ENCODE results near the gene MRPS7. TPM values are rescaled to one million over a fixed set of nuclear protein-coding genes. Genes with fewer than 3 reads are reported as not detected.

The MRPS7 gene
- total and polyA plus RNA-seq, 2 donors (not counting 1 experiment from before 2014, with no cell fraction given) = 25.1 to 42.6 TPM

GRCh38 chr17:75240394-75241142, 21.1 kb upstream of the MRPS7 start:
- H3K27ac Mint-ChIP-seq = peak overlapping the region; percentile 67
- POLR2A ChIA-PET = no interaction called here
- H3K36me3 ChIP-seq (replicated peaks in 1 of 2; ENCODE audit: control extremely low read depth in 1 of 2, control insufficient read depth in 1 of 2, extremely low read depth in 1 of 2, insufficient read depth in 2 of 2, low read length in 1 of 2) = peaks cover 6 to 91% of the 10 kb centered on the region in 2 experiments
- H3K9me3 Mint-ChIP-seq (ENCODE audit: insufficient read depth) = no peaks in the 10 kb centered on the region
- no peak overlapping the region for H3K4me2 ChIP-seq (replicated peaks; ENCODE audit: low read depth, low read length, poor library complexity, severe bottlenecking)
- no peak overlapping the region for H3K4me3 Mint-ChIP-seq
- H3K9ac ChIP-seq (ENCODE audit: low read length) = no peak overlapping the region
- H3K27ac ChIP-seq (ENCODE audit: low read length in 2 of 2) = peak overlapping the region; percentile 18 to 55
- no peaks in the 10 kb centered on the region for H4K20me1 ChIP-seq (ENCODE audit: control insufficient read depth, insufficient read depth, low read length, poor library complexity, severe bottlenecking)
- WGBS (ENCODE audit: insufficient coverage) = 85% methylated on average over 20 of the region's 23 CpGs
- peaks cover 40% of the 10 kb centered on the region for H3K4me1 Mint-ChIP-seq
- intact Hi-C loops (cut with micrococcal nuclease) = no loop called here
- DNase-seq (peak; percentile 49), ATAC-seq (ENCODE audit: low read depth) (no peak)
- no peak overlapping the region for H3K4me3 ChIP-seq (ENCODE audit: control extremely low read depth in 1 of 5, extremely low read depth in 1 of 5, insufficient read depth in 1 of 5, low read depth in 2 of 5, low read length in 4 of 5)
- H2AFZ ChIP-seq (ENCODE audit: insufficient read depth, low read depth, low read length, poor library complexity, severe bottlenecking) = no peak overlapping the region
- no peaks in the 10 kb centered on the region for H3K27me3 ChIP-seq (replicated peaks in 1 of 4; ENCODE audit: control extremely low read depth in 1 of 4, control insufficient read depth in 3 of 4, insufficient read depth in 4 of 4, low read length in 3 of 4)
- H3K4me1 ChIP-seq (ENCODE audit: control insufficient read depth in 2 of 2, insufficient read depth in 2 of 2, low read length in 2 of 2) = peaks cover 13 to 58% of the 10 kb centered on the region in 2 donors
- H3K9me3 ChIP-seq (ENCODE audit: control extremely low read depth in 1 of 3, control insufficient read depth in 2 of 3, insufficient read depth in 1 of 3, low read length in 2 of 3) = no peaks in the 10 kb centered on the region
- H3K79me2 ChIP-seq (ENCODE audit: control insufficient read depth, insufficient read depth, low read length) = peaks cover 7% of the 10 kb centered on the region
- TF ChIP-seq, protein P1, sequence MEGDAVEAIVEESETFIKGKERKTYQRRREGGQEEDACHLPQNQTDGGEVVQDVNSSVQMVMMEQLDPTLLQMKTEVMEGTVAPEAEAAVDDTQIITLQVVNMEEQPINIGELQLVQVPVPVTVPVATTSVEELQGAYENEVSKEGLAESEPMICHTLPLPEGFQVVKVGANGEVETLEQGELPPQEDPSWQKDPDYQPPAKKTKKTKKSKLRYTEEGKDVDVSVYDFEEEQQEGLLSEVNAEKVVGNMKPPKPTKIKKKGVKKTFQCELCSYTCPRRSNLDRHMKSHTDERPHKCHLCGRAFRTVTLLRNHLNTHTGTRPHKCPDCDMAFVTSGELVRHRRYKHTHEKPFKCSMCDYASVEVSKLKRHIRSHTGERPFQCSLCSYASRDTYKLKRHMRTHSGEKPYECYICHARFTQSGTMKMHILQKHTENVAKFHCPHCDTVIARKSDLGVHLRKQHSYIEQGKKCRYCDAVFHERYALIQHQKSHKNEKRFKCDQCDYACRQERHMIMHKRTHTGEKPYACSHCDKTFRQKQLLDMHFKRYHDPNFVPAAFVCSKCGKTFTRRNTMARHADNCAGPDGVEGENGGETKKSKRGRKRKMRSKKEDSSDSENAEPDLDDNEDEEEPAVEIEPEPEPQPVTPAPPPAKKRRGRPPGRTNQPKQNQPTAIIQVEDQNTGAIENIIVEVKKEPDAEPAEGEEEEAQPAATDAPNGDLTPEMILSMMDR (IDR thresholded peaks at IDR 0.05) = peak; percentile 48
- TF ChIP-seq EZH2 (IDR thresholded peaks at IDR 0.05; ENCODE audit: borderline replicate concordance, insufficient read depth, low read depth, low read length, poor library complexity, severe bottlenecking) = no peak
- CTCF ChIA-PET = interaction anchor here (0.5 to 3.8 kb wide), 9 partner anchors 10 to 279 kb away, joined by 3 to 25 read pairs (median 10); partner anchors contain the start of genes GGA3, MIF4GD and MRPS7
- no peaks in the 10 kb centered on the region for H3K27me3 Mint-ChIP-seq

DNA sequence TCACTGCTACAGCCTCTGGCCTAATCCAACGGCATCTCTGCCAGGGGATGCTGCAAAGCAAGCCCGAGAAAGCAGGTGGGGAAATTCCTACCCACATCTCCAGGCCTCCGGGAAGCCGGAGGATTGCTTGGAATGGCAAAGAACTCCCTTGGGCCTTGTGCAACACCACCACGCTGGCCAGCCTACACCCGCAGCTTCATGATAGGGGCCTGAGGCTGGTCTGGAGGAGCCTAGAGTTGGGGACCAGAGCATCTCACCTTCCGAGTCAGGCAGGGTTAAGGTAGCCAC, 20.6 kb upstream of the MRPS7 start:
- CTCF ChIA-PET = interaction anchor here (2.1 to 3.8 kb wide), 6 partner anchors 9 to 280 kb away, joined by 6 to 25 read pairs (median 18); partner anchors contain the start of genes GGA3, MIF4GD and MRPS7
- H3K27me3 ChIP-seq (replicated peaks in 1 of 4; ENCODE audit: control extremely low read depth in 1 of 4, control insufficient read depth in 3 of 4, insufficient read depth in 4 of 4, low read length in 3 of 4) = no peaks in the 10 kb centered on the region
- H3K36me3 ChIP-seq (replicated peaks in 1 of 2; ENCODE audit: control extremely low read depth in 1 of 2, control insufficient read depth in 1 of 2, extremely low read depth in 1 of 2, insufficient read depth in 2 of 2, low read length in 1 of 2) = peaks cover 6 to 94% of the 10 kb centered on the region in 2 experiments
- H3K27ac Mint-ChIP-seq = no peak overlapping the region
- intact Hi-C loops (cut with micrococcal nuclease) = no loop called here
- no peak overlapping the region for H3K4me2 ChIP-seq (replicated peaks; ENCODE audit: low read depth, low read length, poor library complexity, severe bottlenecking)
- TF ChIP-seq EZH2 (IDR thresholded peaks at IDR 0.05; ENCODE audit: borderline replicate concordance, insufficient read depth, low read depth, low read length, poor library complexity, severe bottlenecking) = no peak
- TF ChIP-seq, protein P1 (IDR thresholded peaks at IDR 0.05) = no peak
- no peak overlapping the region for H3K4me3 ChIP-seq (ENCODE audit: control extremely low read depth in 1 of 5, extremely low read depth in 1 of 5, insufficient read depth in 1 of 5, low read depth in 2 of 5, low read length in 4 of 5)
- peaks cover 40% of the 10 kb centered on the region for H3K4me1 Mint-ChIP-seq
- peak overlapping the region; percentile 36 to 80 for H3K27ac ChIP-seq (ENCODE audit: low read length in 2 of 2)
- H2AFZ ChIP-seq (ENCODE audit: insufficient read depth, low read depth, low read length, poor library complexity, severe bottlenecking) = no peak overlapping the region
- H3K27me3 Mint-ChIP-seq = no peaks in the 10 kb centered on the region
- DNase-seq (no peak), ATAC-seq (ENCODE audit: low read depth) (no peak)
- 100% methylated on average over 4 of the region's 7 CpGs for WGBS (ENCODE audit: insufficient coverage)
- H3K9me3 Mint-ChIP-seq (ENCODE audit: insufficient read depth) = no peaks in the 10 kb centered on the region
- no peak overlapping the region for H3K4me3 Mint-ChIP-seq
- H3K4me1 ChIP-seq (ENCODE audit: control insufficient read depth in 2 of 2, insufficient read depth in 2 of 2, low read length in 2 of 2) = peaks cover 13 to 61% of the 10 kb centered on the region in 2 donors
- H3K9me3 ChIP-seq (ENCODE audit: control extremely low read depth in 1 of 3, control insufficient read depth in 2 of 3, insufficient read depth in 1 of 3, low read length in 2 of 3) = no peaks in the 10 kb centered on the region
- POLR2A ChIA-PET = no interaction called here
- peaks cover 12% of the 10 kb centered on the region for H3K79me2 ChIP-seq (ENCODE audit: control insufficient read depth, insufficient read depth, low read length)
- H4K20me1 ChIP-seq (ENCODE audit: control insufficient read depth, insufficient read depth, low read length, poor library complexity, severe bottlenecking) = peaks cover under 1% of the 10 kb centered on the region
- H3K9ac ChIP-seq (ENCODE audit: low read length) = no peak overlapping the region
